Measurements from ENCODE around the gene TUBB. TPM values are rescaled to one million over a fixed set of nuclear protein-coding genes. Genes with fewer than 3 reads are reported as not detected.
A peak's percentile ranks its signal among the peaks of the same experiment; 100 is the strongest.

TUBB gene
- total and polyA plus RNA-seq, 9 of the 15 experiments (the other 6 are each of a cell fraction or from before 2014, with no cell fraction given), result 971 to 2,870 (median 1,478) TPM

- TF ChIP-seq TFAP4 (CRISPR knock-in tag; IDR thresholded peaks at IDR 0.05; ENCODE audit: borderline replicate concordance), result peak; percentile 93
- TF ChIP-seq JUND (IDR thresholded peaks at IDR 0.05; ENCODE audit: borderline replicate concordance, low read depth, low read length), result peak; percentile 16; the same call in 1 of the 2 replicates
- 0 out of 3 replicates have a peak, but pooled peaks have one; percentile 6 for TF ChIP-seq JUND (tag; IDR thresholded peaks at IDR 0.05; ENCODE audit: borderline replicate concordance, low read depth, low read length)
- no peak for TF ChIP-seq CBX2 (IDR thresholded peaks at IDR 0.05; ENCODE audit: insufficient read depth, low read length, poor library complexity, severe bottlenecking)
- TF ChIP-seq PYGO2 (tag; IDR thresholded peaks at IDR 0.05), result no peak
- no peak for TF ChIP-seq POLR2H (tag; IDR thresholded peaks at IDR 0.05; ENCODE audit: low read depth)
- TF ChIP-seq FOXP4 (CRISPR knock-in tag; IDR thresholded peaks at IDR 0.05; ENCODE audit: borderline replicate concordance), result no peak
- peak; percentile 71 for TF ChIP-seq RB1 (IDR thresholded peaks at IDR 0.05; ENCODE audit: low read depth)
- no peak for TF ChIP-seq TEAD2 (tag; IDR thresholded peaks at IDR 0.05)
- TF ChIP-seq DEAF1 (CRISPR knock-in tag; IDR thresholded peaks at IDR 0.05), result no peak
- no peak for TF ChIP-seq EWSR1 (IDR thresholded peaks at IDR 0.05; ENCODE audit: borderline replicate concordance, low read depth, partially characterized antibody)
- TF ChIP-seq BCOR (IDR thresholded peaks at IDR 0.05), result no peak
- TF ChIP-seq TAL1 (IDR thresholded peaks at IDR 0.05), result no peak
- TF ChIP-seq HDAC6 (IDR thresholded peaks at IDR 0.05; ENCODE audit: low read depth, low read length), result no peak
- TF ChIP-seq HBP1 (CRISPR knock-in tag; IDR thresholded peaks at IDR 0.05), result no peak
- TF ChIP-seq ZKSCAN3 (CRISPR knock-in tag; IDR thresholded peaks at IDR 0.05), result no peak
Observed at GRCh38 chr6:30690403-30691207, 29.5 kb upstream of the TUBB start, which contains the start of gene NRM (continued).

All from K562 (cell line).